NCI-H1417 treated with DMSO at 0.1 percent for 48 hours (cell line): Measurements from ENCODE around the gene YEATS2.
"Not testable (repeated sequence)": the region's sequence is repeated elsewhere in the genome, so short reads cannot be mapped to it uniquely, and the experiment has no call there.

ENCODE experiments used
- DNase-seq: peaks from one replicate; lab custom pipeline; 2025; lab: John Stamatoyannopoulos, UW

YEATS2 gene

GRCh38 chr3:183714622-183715021 is 17.0 kb downstream of the YEATS2 start:
- DNase-seq, result no peak

- DNase-seq, result no peak
Measured at GRCh38 chr3:183718012-183718411, 20.4 kb downstream of the YEATS2 start.

GRCh38 chr3:183725387-183725786 is 27.8 kb downstream of the YEATS2 start:
- no peak for DNase-seq

- DNase-seq, result no peak
Measured at GRCh38 chr3:183728204-183728603, 30.6 kb downstream of the YEATS2 start.

GRCh38 chr3:183730361-183730760 is 32.8 kb downstream of the YEATS2 start:
- no peak for DNase-seq

GRCh38 chr3:183731611-183732010 is 34.0 kb downstream of the YEATS2 start:
- DNase-seq, result no peak

GRCh38 chr3:183733553-183733952 is 36.0 kb downstream of the YEATS2 start:
- no peak for DNase-seq

GRCh38 chr3:183734750-183735494 is 37.3 kb downstream of the YEATS2 start:
- no peak for DNase-seq

GRCh38 chr3:183737116-183737515 is 39.5 kb downstream of the YEATS2 start:
- no peak for DNase-seq

GRCh38 chr3:183740154-183740553 is 42.6 kb downstream of the YEATS2 start:
- not testable (repeated sequence) for DNase-seq

GRCh38 chr3:183743231-183743630 is 45.6 kb downstream of the YEATS2 start:
- DNase-seq, result no peak

- no peak for DNase-seq
Measured at GRCh38 chr3:183745300-183746098, 47.9 kb downstream of the YEATS2 start.

GRCh38 chr3:183754052-183754451 is 56.5 kb downstream of the YEATS2 start:
- DNase-seq, result no peak

- no peak for DNase-seq
Measured at GRCh38 chr3:183762304-183762703, 64.7 kb downstream of the YEATS2 start.

- DNase-seq, result no peak
Measured at GRCh38 chr3:183764847-183765731, 67.5 kb downstream of the YEATS2 start.

- DNase-seq, result no peak
Measured at GRCh38 chr3:183766107-183766506, 68.5 kb downstream of the YEATS2 start.

- DNase-seq, result peak; percentile 11
Measured at GRCh38 chr3:183766745-183767606, 69.4 kb downstream of the YEATS2 start.

GRCh38 chr3:183768114-183768513 is 70.5 kb downstream of the YEATS2 start:
- no peak for DNase-seq

GRCh38 chr3:183769453-183769852 is 71.9 kb downstream of the YEATS2 start:
- no peak for DNase-seq

GRCh38 chr3:183774631-183775030 is 77.0 kb downstream of the YEATS2 start:
- no peak for DNase-seq

GRCh38 chr3:183775781-183776180 is 78.2 kb downstream of the YEATS2 start:
- DNase-seq, result no peak
